Natural killer cell (primary cell): ENCODE data around the gene ANOS1. TPM values are rescaled to one million over a fixed set of nuclear protein-coding genes. Genes with fewer than 3 reads are reported as not detected.
"Not testable (repeated sequence)": the region's sequence is repeated elsewhere in the genome, so short reads cannot be mapped to it uniquely, and the experiment has no call there.

Experiments used
- ATAC-seq, 3 donors: fragments of 150-1000 bp in 2 of 3; fragments of 200-7000 bp in 1 of 3; cut with Tn5 transposase; 1 replicate in 1 of 3; 2 replicates in 2 of 3; pipeline ENCODE4 v1.10.0; 2021; ENCODE audit warnings: mild to moderate bottlenecking in 2 of 3, moderate library complexity in 2 of 3
- DNase-seq, 2 donors: peaks; one replicate each; pipeline versions ENCODE4 v3.0.0 to v3.0.0-alpha.2; 2013 to 2021; ENCODE audit warnings: mixed read lengths in 1 of 2
- H3K27ac ChIP-seq: one replicate; pipeline ENCODE4 v1.5.1; 2013; ENCODE audit warnings: mild to moderate bottlenecking, low read length
- H3K27me3 ChIP-seq: one replicate; pipeline ENCODE4 v1.6.1; 2013; ENCODE audit warnings: low read length; ENCODE audit not compliant: control insufficient read depth, insufficient read depth
- H3K36me3 ChIP-seq: one replicate; pipeline ENCODE4 v1.6.1; 2013; ENCODE audit warnings: low read length; ENCODE audit not compliant: control insufficient read depth, insufficient read depth
- H3K4me1 ChIP-seq: one replicate; pipeline ENCODE4 v1.6.1; 2013; ENCODE audit warnings: low read length; ENCODE audit not compliant: control insufficient read depth, insufficient read depth
- H3K4me3 ChIP-seq: one replicate; pipeline ENCODE4 v1.5.1; 2013; ENCODE audit warnings: low read length
- H3K9me3 ChIP-seq: one replicate; pipeline ENCODE4 v1.6.1; 2013; ENCODE audit warnings: low read length; ENCODE audit not compliant: control insufficient read depth, insufficient read depth
- H3K27ac Mint-ChIP-seq, 2 donors: one replicate each; pipeline ENCODE4 v1.8.0; 2022; ENCODE audit warnings: mild to moderate bottlenecking in 2 of 2, mixed read lengths in 2 of 2, moderate library complexity in 1 of 2
- H3K27me3 Mint-ChIP-seq, 2 donors: one replicate each; pipeline ENCODE4 v1.8.0; 2022; ENCODE audit warnings: low read depth in 2 of 2, mixed read lengths in 2 of 2
- H3K36me3 Mint-ChIP-seq: one replicate; pipeline ENCODE4 v1.8.0; 2022; ENCODE audit warnings: mixed read lengths
- H3K4me1 Mint-ChIP-seq, 2 donors: one replicate each; pipeline ENCODE4 v1.8.0; 2022; ENCODE audit warnings: mixed read lengths in 2 of 2
- H3K4me3 Mint-ChIP-seq: one replicate; pipeline ENCODE4 v1.8.0; 2022; ENCODE audit warnings: mild to moderate bottlenecking, moderate library complexity, mixed read lengths
- H3K9me3 Mint-ChIP-seq, 2 donors: one replicate each; pipeline ENCODE4 v1.8.0; 2022; ENCODE audit warnings: mixed read lengths in 2 of 2
- WGBS: methylation state at CpG from one replicate; pipeline ENCODE4 v1.1.7; 2013; ENCODE audit warnings: missing lambda C conversion rate; ENCODE audit not compliant: insufficient coverage; 5-methylcytosine and 5-hydroxymethylcytosine counted together
- intact Hi-C: fragments of 100-400 bp; cut with micrococcal nuclease; formaldehyde crosslinking; loops from one replicate; pipeline ENCODE4 v1.14.2; 2022
- total RNA-seq, 4 donors: library from RNA; stranded (reverse); fragments of 120-200 nt in 1 of 4; gene quantifications; one replicate each; pipeline versions ENCODE4 v1.2.3 to v1.2.4, GENCODE V29; 2013 to 2022
- TF ChIP-seq, protein P1 (sequence below): fragments of 200-600 bp; IDR thresholded peaks from one replicate; pipeline ENCODE4 v1.8.0; 2022; ENCODE audit warnings: antibody characterized with exemption

Gene ANOS1
- total RNA-seq, 3 donors from 2014 or later (not counting 1 experiment from before 2014, with no cell fraction given) = not detected

DNA sequence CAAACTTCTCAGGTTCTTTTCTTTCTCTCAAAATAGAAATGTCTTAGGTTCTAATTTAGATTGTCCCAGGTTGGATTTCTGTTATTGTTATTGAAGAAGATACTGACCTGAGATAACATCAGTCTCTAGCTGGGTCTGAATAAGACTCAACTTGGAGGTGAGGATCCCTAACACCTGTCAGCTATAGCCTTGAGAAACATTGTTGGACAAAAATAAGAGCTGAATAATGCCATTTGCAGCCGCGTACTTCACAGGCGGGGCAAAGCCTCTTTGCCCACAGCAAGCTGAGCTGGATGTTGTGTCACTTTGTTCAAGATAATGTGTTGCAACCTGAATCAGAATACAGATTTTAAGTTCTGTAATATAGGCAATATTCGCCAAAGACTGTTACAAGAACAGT, 231.7 kb downstream of the ANOS1 start:
- Histone ChIP-seq H3K9me3 (no peaks in the 10 kb centered on the region), H3K36me3 (no peaks in the 10 kb centered on the region), H3K27me3 (no peaks in the 10 kb centered on the region), H3K4me1 (no peaks in the 10 kb centered on the region), H3K4me3 (no peak overlapping the region), H3K27ac (no peak overlapping the region)
- no peaks in the 10 kb centered on the region for H3K36me3 Mint-ChIP-seq
- peaks cover 8 to 11% of the 10 kb centered on the region in 2 donors for H3K9me3 Mint-ChIP-seq
- WGBS = 97% methylated on average over 3 of the region's 4 CpGs
- no peak overlapping the region for H3K27ac Mint-ChIP-seq
- H3K4me1 Mint-ChIP-seq = no peaks in the 10 kb centered on the region
- no peak overlapping the region for H3K4me3 Mint-ChIP-seq
- DNase-seq (no peak), ATAC-seq (no peak)
- intact Hi-C loops = no loop called here
- H3K27me3 Mint-ChIP-seq = no peaks in the 10 kb centered on the region
- TF ChIP-seq, protein P1, sequence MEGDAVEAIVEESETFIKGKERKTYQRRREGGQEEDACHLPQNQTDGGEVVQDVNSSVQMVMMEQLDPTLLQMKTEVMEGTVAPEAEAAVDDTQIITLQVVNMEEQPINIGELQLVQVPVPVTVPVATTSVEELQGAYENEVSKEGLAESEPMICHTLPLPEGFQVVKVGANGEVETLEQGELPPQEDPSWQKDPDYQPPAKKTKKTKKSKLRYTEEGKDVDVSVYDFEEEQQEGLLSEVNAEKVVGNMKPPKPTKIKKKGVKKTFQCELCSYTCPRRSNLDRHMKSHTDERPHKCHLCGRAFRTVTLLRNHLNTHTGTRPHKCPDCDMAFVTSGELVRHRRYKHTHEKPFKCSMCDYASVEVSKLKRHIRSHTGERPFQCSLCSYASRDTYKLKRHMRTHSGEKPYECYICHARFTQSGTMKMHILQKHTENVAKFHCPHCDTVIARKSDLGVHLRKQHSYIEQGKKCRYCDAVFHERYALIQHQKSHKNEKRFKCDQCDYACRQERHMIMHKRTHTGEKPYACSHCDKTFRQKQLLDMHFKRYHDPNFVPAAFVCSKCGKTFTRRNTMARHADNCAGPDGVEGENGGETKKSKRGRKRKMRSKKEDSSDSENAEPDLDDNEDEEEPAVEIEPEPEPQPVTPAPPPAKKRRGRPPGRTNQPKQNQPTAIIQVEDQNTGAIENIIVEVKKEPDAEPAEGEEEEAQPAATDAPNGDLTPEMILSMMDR = no peak

DNA sequence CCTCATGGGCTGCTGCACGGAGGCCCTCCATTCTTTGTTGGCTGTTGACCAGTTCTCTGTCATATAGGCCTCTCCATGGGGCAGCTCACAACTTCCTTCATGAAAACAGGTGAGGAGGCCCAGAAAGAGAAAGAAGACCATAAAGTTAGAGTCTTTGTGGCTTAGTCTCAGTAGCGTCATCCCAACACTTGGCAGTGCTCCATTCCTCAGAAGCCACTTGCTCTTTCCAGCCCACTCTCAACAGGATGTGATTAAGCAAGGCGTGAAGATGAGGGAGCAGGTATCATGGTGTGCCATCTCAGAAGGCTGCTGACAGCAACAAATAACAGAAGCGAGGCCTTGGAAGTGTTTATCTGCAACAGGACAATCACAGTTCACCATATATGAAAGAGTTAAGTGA, 236.9 kb downstream of the ANOS1 start:
- WGBS = 73% methylated on average over 2 of the region's 4 CpGs
- H3K4me3 Mint-ChIP-seq, H3K36me3 Mint-ChIP-seq, H3K36me3 ChIP-seq, ATAC-seq, H3K27ac Mint-ChIP-seq, DNase-seq, H3K4me1 ChIP-seq, H3K27me3 ChIP-seq, H3K9me3 ChIP-seq, H3K27ac ChIP-seq, H3K4me1 Mint-ChIP-seq, intact Hi-C loops, H3K27me3 Mint-ChIP-seq, H3K4me3 ChIP-seq: not testable (repeated sequence)
- peaks cover 7 to 10% of the 10 kb centered on the region in 2 donors for H3K9me3 Mint-ChIP-seq

DNA sequence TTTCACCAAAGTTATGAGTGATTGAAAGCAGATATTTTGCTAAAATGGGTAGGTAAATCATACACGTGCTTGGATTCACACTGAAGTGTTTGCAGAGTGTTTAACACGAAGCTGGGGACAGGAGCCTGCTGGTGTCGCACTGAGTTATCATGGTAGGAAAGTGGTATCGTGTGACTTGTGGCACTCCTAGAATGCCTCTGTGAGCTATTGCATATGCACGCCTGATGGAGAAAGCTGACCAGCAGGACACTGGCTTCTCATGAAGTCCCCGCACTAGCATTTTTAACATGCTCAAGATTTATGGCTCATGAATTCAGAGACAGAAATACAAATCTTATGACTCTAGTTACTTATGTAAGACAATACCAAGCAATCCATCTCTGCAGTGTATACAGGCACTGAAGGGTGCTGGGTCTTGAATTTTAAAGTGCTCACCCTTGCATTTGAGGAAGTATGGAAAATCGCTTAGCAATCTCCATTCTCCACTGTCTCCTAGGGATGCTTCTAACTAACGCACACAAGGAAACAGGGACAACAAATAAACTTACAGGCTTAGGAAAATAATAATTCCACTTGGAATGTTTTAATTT, 247.5 kb downstream of the ANOS1 start:
- Mint-ChIP-seq H3K9me3 (peaks cover 6 to 8% of the 10 kb centered on the region in 2 donors), H3K27ac (no peak overlapping the region), H3K36me3 (no peaks in the 10 kb centered on the region), H3K4me3 (no peak overlapping the region), H3K4me1 (no peaks in the 10 kb centered on the region), H3K27me3 (no peaks in the 10 kb centered on the region)
- H3K4me3 ChIP-seq = no peak overlapping the region
- TF ChIP-seq, protein P1 = no peak
- 82% methylated on average over 6 of the region's 8 CpGs for WGBS
- intact Hi-C loops = no loop called here
- no peak overlapping the region for H3K27ac ChIP-seq
- ATAC-seq (no peak), DNase-seq (no peak)
- H3K9me3 ChIP-seq = no peaks in the 10 kb centered on the region
- no peaks in the 10 kb centered on the region for H3K36me3 ChIP-seq
- H3K27me3 ChIP-seq = no peaks in the 10 kb centered on the region
- H3K4me1 ChIP-seq = no peaks in the 10 kb centered on the region

Other genes with a start within 250 kb of the ANOS1 start
- not detected for gene FAM9A, start 69.2 kb upstream of the ANOS1 start, total RNA-seq